H9 (cell line): Measurements from ENCODE around the gene CNN3. TPM values are rescaled to one million over a fixed set of nuclear protein-coding genes. Genes with fewer than 3 reads are reported as not detected.

ENCODE experiments used
- DNase-seq: peaks from one replicate; pipeline ENCODE4 v3.0.0-alpha.2; 2017
- H2AFZ ChIP-seq: one replicate; pipeline ENCODE4 v1.6.1; 2013; ENCODE audit warnings: mild to moderate bottlenecking, low read length, control low read depth, moderate library complexity
- H2AK5ac ChIP-seq: 2 replicates; pipeline ENCODE4 v1.6.1; 2013; ENCODE audit warnings: low read length, control low read depth, mixed read lengths; ENCODE audit not compliant: insufficient read length
- H2BK120ac ChIP-seq: one replicate; pipeline ENCODE4 v1.6.1; 2013; ENCODE audit warnings: low read depth, mild to moderate bottlenecking, low read length, control low read depth, inconsistent platforms; ENCODE audit not compliant: poor library complexity, severe bottlenecking
- H2BK12ac ChIP-seq: 2 replicates; pipeline ENCODE4 v1.6.1; 2013; ENCODE audit warnings: low read length, control low read depth, mixed read lengths, low read depth; ENCODE audit not compliant: insufficient read length
- H2BK15ac ChIP-seq: 2 replicates; pipeline ENCODE4 v1.6.1; 2013; ENCODE audit warnings: low read depth, low read length, control low read depth
- H2BK20ac ChIP-seq: one replicate; pipeline ENCODE4 v1.6.1; 2013; ENCODE audit warnings: low read depth, mild to moderate bottlenecking, low read length, control low read depth, inconsistent platforms; ENCODE audit not compliant: poor library complexity, severe bottlenecking
- H2BK5ac ChIP-seq: 2 replicates; pipeline ENCODE4 v1.6.1; 2013; ENCODE audit warnings: low read length, control low read depth, mixed read lengths; ENCODE audit not compliant: insufficient read length
- H3K14ac ChIP-seq: 2 replicates; pipeline ENCODE4 v1.6.1; 2013; ENCODE audit warnings: low read length, control low read depth; ENCODE audit not compliant: insufficient read depth
- H3K18ac ChIP-seq: 2 replicates; pipeline ENCODE4 v1.6.1; 2013; ENCODE audit warnings: low read depth, mild to moderate bottlenecking, mixed read lengths, low read length, control low read depth; ENCODE audit not compliant: insufficient read length
- H3K23ac ChIP-seq: 2 replicates; pipeline ENCODE4 v1.6.1; 2013; ENCODE audit warnings: low read length, control low read depth, mixed read lengths, low read depth; ENCODE audit not compliant: insufficient read length
- H3K23me2 ChIP-seq: 2 replicates; pipeline ENCODE4 v1.6.1; 2013; ENCODE audit warnings: low read depth, mild to moderate bottlenecking, mixed read lengths, low read length, control low read depth; ENCODE audit not compliant: insufficient read length, poor library complexity, severe bottlenecking
- H3K27ac ChIP-seq: 2 replicates; pipeline ENCODE4 v1.5.1; 2013; ENCODE audit warnings: low read length, control low read depth, mixed read lengths, low read depth; ENCODE audit not compliant: insufficient read length
- H3K27me3 ChIP-seq: 2 replicates; pipeline ENCODE4 v1.6.1; 2013; ENCODE audit warnings: low read length, control low read depth, inconsistent platforms; ENCODE audit not compliant: insufficient read depth
- H3K4ac ChIP-seq: 2 replicates; pipeline ENCODE4 v1.6.1; 2013; ENCODE audit warnings: low read depth, mild to moderate bottlenecking, control low read depth, inconsistent platforms, low read length, moderate library complexity
- H3K4me1 ChIP-seq: 2 replicates; pipeline ENCODE4 v1.6.1; 2013; ENCODE audit warnings: low read length, control low read depth, inconsistent platforms; ENCODE audit not compliant: insufficient read depth
- H3K4me2 ChIP-seq: 2 replicates; pipeline ENCODE4 v1.6.1; 2013; ENCODE audit warnings: low read length, control low read depth, mixed read lengths; ENCODE audit not compliant: insufficient read length, insufficient read depth
- H3K56ac ChIP-seq: 2 replicates; pipeline ENCODE4 v1.6.1; 2013; ENCODE audit warnings: low read depth, mild to moderate bottlenecking, mixed read lengths, low read length, control low read depth; ENCODE audit not compliant: insufficient read length
- H3K79me1 ChIP-seq: 2 replicates; pipeline ENCODE4 v1.6.1; 2013; ENCODE audit warnings: low read depth, mild to moderate bottlenecking, moderate library complexity, low read length, control low read depth, inconsistent platforms; ENCODE audit not compliant: insufficient read depth, poor library complexity, severe bottlenecking
- H3K79me2 ChIP-seq: 2 replicates; pipeline ENCODE4 v1.6.1; 2013; ENCODE audit warnings: low read length, control low read depth, inconsistent platforms; ENCODE audit not compliant: insufficient read depth
- H3K9ac ChIP-seq: 2 replicates; pipeline ENCODE4 v1.6.1; 2013; ENCODE audit warnings: low read length, control low read depth, mixed read lengths; ENCODE audit not compliant: insufficient read length; ENCODE audit errors: extremely low read depth
- H3K9me3 ChIP-seq: one replicate; pipeline ENCODE4 v1.6.1; 2013; ENCODE audit warnings: low read depth, low read length, inconsistent platforms; ENCODE audit not compliant: control insufficient read depth
- H3T11ph ChIP-seq: one replicate; pipeline ENCODE4 v1.6.1; 2013; ENCODE audit warnings: mild to moderate bottlenecking, low read length, control low read depth, inconsistent platforms
- H4K20me1 ChIP-seq: one replicate; pipeline ENCODE4 v1.6.1; 2013; ENCODE audit not compliant: control insufficient read depth, insufficient read length, insufficient read depth
- H4K5ac ChIP-seq: 2 replicates; pipeline ENCODE4 v1.6.1; 2013; ENCODE audit warnings: low read depth, mild to moderate bottlenecking, mixed read lengths, low read length, control low read depth; ENCODE audit not compliant: insufficient read length
- H4K8ac ChIP-seq: replicated peaks from 2 replicates; pipeline ENCODE4 v1.6.1; 2013; ENCODE audit warnings: low read length, control low read depth, mixed read lengths, low read depth; ENCODE audit not compliant: insufficient read length
- H4K91ac ChIP-seq: 2 replicates; pipeline ENCODE4 v1.6.1; 2013; ENCODE audit warnings: low read depth, mild to moderate bottlenecking, moderate library complexity, mixed read lengths, low read length, control low read depth; ENCODE audit not compliant: insufficient read length
- H3K27ac Mint-ChIP-seq, 3 experiments: 2 replicates in 2 of 3; 3 replicates in 1 of 3; pipeline ENCODE4 v1.8.0; 2020 to 2021; ENCODE audit warnings: mixed read lengths in 3 of 3, mild to moderate bottlenecking in 1 of 3, moderate library complexity in 1 of 3
- H3K27me3 Mint-ChIP-seq: 2 replicates; pipeline ENCODE4 v1.8.0; 2021; ENCODE audit warnings: low read depth, mild to moderate bottlenecking, moderate library complexity, mixed read lengths
- H3K36me3 Mint-ChIP-seq, 3 experiments: 2 replicates in 2 of 3; 3 replicates in 1 of 3; pipeline ENCODE4 v1.8.0; 2020 to 2021; ENCODE audit warnings: low read depth in 3 of 3, mixed read lengths in 3 of 3; ENCODE audit not compliant: insufficient read depth in 1 of 3
- H3K4me1 Mint-ChIP-seq, 2 experiments: 2 replicates each; pipeline ENCODE4 v1.8.0; 2020; ENCODE audit warnings: mixed read lengths in 2 of 2
- H3K4me3 Mint-ChIP-seq, 2 experiments: 2 replicates in 1 of 2; 3 replicates in 1 of 2; pipeline ENCODE4 v1.8.0; 2020 to 2021; ENCODE audit warnings: mild to moderate bottlenecking in 2 of 2, mixed read lengths in 2 of 2, moderate library complexity in 1 of 2
- H3K9me3 Mint-ChIP-seq, 2 experiments: 2 replicates in 1 of 2; 3 replicates in 1 of 2; pipeline ENCODE4 v1.8.0; 2020; ENCODE audit warnings: mild to moderate bottlenecking in 2 of 2, mixed read lengths in 2 of 2, moderate library complexity in 1 of 2
- CTCF ChIP-seq: fragments of 200-600 bp; sonication (generic); conservative IDR thresholded peaks from 3 replicates; pipeline ENCODE4 v1.8.0; 2021; ENCODE audit warnings: antibody characterized with exemption, mild to moderate bottlenecking
- WGBS: extraction: QIAGEN DNeasy Blood & Tissue Kit; methylation state at CpG from one replicate; pipeline ENCODE4 v1.1.7; 2013; ENCODE audit warnings: missing lambda C conversion rate, low lambda C conversion rate, mixed read lengths; ENCODE audit not compliant: insufficient read length; ENCODE audit errors: extremely low coverage; 5-methylcytosine and 5-hydroxymethylcytosine counted together
- total RNA-seq: library from RNA; stranded (reverse); gene quantifications from 2 replicates; pipeline ENCODE4 v1.2.1, GENCODE V29; 2021

CNN3 gene
- total RNA-seq, 1 experiment from 2014 or later, result 279 TPM

- H2AK5ac ChIP-seq, result no peak overlapping the region
- DNase-seq, result no peak
- Mint-ChIP-seq H3K36me3 (no peaks in the 10 kb centered on the region), H3K27me3 (no peaks in the 10 kb centered on the region), H3K9me3 (no peaks in the 10 kb centered on the region), H3K4me3 (no peak overlapping the region), H3K27ac (no peak overlapping the region), H3K4me1 (no peaks in the 10 kb centered on the region)
- no peaks in the 10 kb centered on the region; the same call in 1 of the 2 replicates for H3K4me1 ChIP-seq
- H3K4ac ChIP-seq, result no peak overlapping the region
- H3K27me3 ChIP-seq, result no peaks in the 10 kb centered on the region
- H3K18ac ChIP-seq, result no peak overlapping the region
- H2BK20ac ChIP-seq, result no peak overlapping the region
- H3K9ac ChIP-seq, result no peak overlapping the region
- WGBS, result no CpG with 5 or more reads among the region's 1 CpG
- no peak for TF ChIP-seq CTCF
- no peaks in the 10 kb centered on the region for H3K9me3 ChIP-seq
- no peak overlapping the region for H2BK120ac ChIP-seq
- H4K8ac ChIP-seq, result no peak overlapping the region
- H3K14ac ChIP-seq, result no peak overlapping the region
- H3K27ac ChIP-seq, result no peak overlapping the region
- no peak overlapping the region for H4K91ac ChIP-seq
- no peak overlapping the region for H3T11ph ChIP-seq
- no peak overlapping the region for H2AFZ ChIP-seq
- H2BK12ac ChIP-seq, result no peak overlapping the region
- H3K79me1 ChIP-seq, result no peaks in the 10 kb centered on the region
- no peak overlapping the region for H2BK5ac ChIP-seq
- H3K79me2 ChIP-seq, result no peaks in the 10 kb centered on the region
- H3K23ac ChIP-seq, result no peak overlapping the region
- H2BK15ac ChIP-seq, result no peak overlapping the region
- no peak overlapping the region for H4K5ac ChIP-seq
- H3K23me2 ChIP-seq, result peaks cover 3% of the 10 kb centered on the region
- H3K56ac ChIP-seq, result no peak overlapping the region
- no peaks in the 10 kb centered on the region for H4K20me1 ChIP-seq
- no peak overlapping the region for H3K4me2 ChIP-seq
Measured at GRCh38 chr1:94851571-94851970, 75.3 kb downstream of the CNN3 start.

Other genes starting within 250 kb of the CNN3 start
- 4.8 and 5.5 TPM in 2 replicates for gene SLC44A3, start 106.8 kb downstream of the CNN3 start, total RNA-seq
- 2.5 and 2.7 TPM in 2 replicates for gene ALG14, start 145.8 kb upstream of the CNN3 start, total RNA-seq
- 1.8 and 2.0 TPM in 2 replicates for gene TLCD4, start 190.2 kb upstream of the CNN3 start, total RNA-seq